ENCODE measurements around the gene TARS1.

The TARS1 gene

GRCh38 chr5:33472805-33473409, 32.1 kb downstream of the TARS1 start:
- Histone ChIP-seq H3K27me3 (ENCODE audit: insufficient read depth, low read depth) (no peaks in the 10 kb centered on the region), H3K79me2 (ENCODE audit: insufficient read depth, low read depth) (no peaks in the 10 kb centered on the region), H2AFZ (ENCODE audit: low read depth) (no peak overlapping the region), H3K27ac (no peak overlapping the region), H3K4me2 (no peak overlapping the region), H3K4me3 (IDR thresholded peaks at IDR 0.05; ENCODE audit: insufficient read depth, low read depth, low read length) (no peak overlapping the region), H3K9ac (no peak overlapping the region), H4K20me1 (ENCODE audit: insufficient read depth) (no peaks in the 10 kb centered on the region), H3K4me1 (ENCODE audit: low read depth, poor library complexity, severe bottlenecking) (no peaks in the 10 kb centered on the region), H3K36me3 (ENCODE audit: insufficient read depth) (no peaks in the 10 kb centered on the region)
- TF ChIP-seq CTCF (conservative IDR thresholded peaks at IDR 0.05; ENCODE audit: low read depth, low read length): no peak

- Histone ChIP-seq H3K27ac (no peak overlapping the region), H3K79me2 (ENCODE audit: insufficient read depth, low read depth) (no peaks in the 10 kb centered on the region), H3K4me3 (IDR thresholded peaks at IDR 0.05; ENCODE audit: insufficient read depth, low read depth, low read length) (no peak overlapping the region), H3K4me1 (ENCODE audit: low read depth, poor library complexity, severe bottlenecking) (no peaks in the 10 kb centered on the region), H3K36me3 (ENCODE audit: insufficient read depth) (no peaks in the 10 kb centered on the region), H3K4me2 (no peak overlapping the region), H4K20me1 (ENCODE audit: insufficient read depth) (no peaks in the 10 kb centered on the region), H2AFZ (ENCODE audit: low read depth) (no peak overlapping the region), H3K9ac (no peak overlapping the region), H3K27me3 (ENCODE audit: insufficient read depth, low read depth) (no peaks in the 10 kb centered on the region)
- no peak for TF ChIP-seq CTCF (conservative IDR thresholded peaks at IDR 0.05; ENCODE audit: low read depth, low read length)
Observed at GRCh38 chr5:33474004-33474403, 33.2 kb downstream of the TARS1 start.

- H3K4me2 ChIP-seq: no peak overlapping the region
- no peak overlapping the region for H3K4me3 ChIP-seq (IDR thresholded peaks at IDR 0.05; ENCODE audit: insufficient read depth, low read depth, low read length)
- no peak overlapping the region for H3K9ac ChIP-seq
- H3K79me2 ChIP-seq (ENCODE audit: insufficient read depth, low read depth): no peaks in the 10 kb centered on the region
- H3K27me3 ChIP-seq (ENCODE audit: insufficient read depth, low read depth): no peaks in the 10 kb centered on the region
- TF ChIP-seq CTCF (conservative IDR thresholded peaks at IDR 0.05; ENCODE audit: low read depth, low read length): no peak
- no peaks in the 10 kb centered on the region for H4K20me1 ChIP-seq (ENCODE audit: insufficient read depth)
- H3K36me3 ChIP-seq (ENCODE audit: insufficient read depth): no peaks in the 10 kb centered on the region
- no peaks in the 10 kb centered on the region for H3K4me1 ChIP-seq (ENCODE audit: low read depth, poor library complexity, severe bottlenecking)
- H2AFZ ChIP-seq (ENCODE audit: low read depth): no peak overlapping the region
- no peak overlapping the region for H3K27ac ChIP-seq
Observed at GRCh38 chr5:33474931-33475499, 34.2 kb downstream of the TARS1 start.

- no peak overlapping the region for H3K9ac ChIP-seq
- H3K4me3 ChIP-seq (IDR thresholded peaks at IDR 0.05; ENCODE audit: insufficient read depth, low read depth, low read length): no peak overlapping the region
- no peaks in the 10 kb centered on the region for H3K36me3 ChIP-seq (ENCODE audit: insufficient read depth)
- no peak overlapping the region for H3K27ac ChIP-seq
- no peaks in the 10 kb centered on the region for H3K4me1 ChIP-seq (ENCODE audit: low read depth, poor library complexity, severe bottlenecking)
- no peaks in the 10 kb centered on the region for H3K27me3 ChIP-seq (ENCODE audit: insufficient read depth, low read depth)
- no peaks in the 10 kb centered on the region for H4K20me1 ChIP-seq (ENCODE audit: insufficient read depth)
- H3K79me2 ChIP-seq (ENCODE audit: insufficient read depth, low read depth): no peaks in the 10 kb centered on the region
- H3K4me2 ChIP-seq: no peak overlapping the region
- H2AFZ ChIP-seq (ENCODE audit: low read depth): no peak overlapping the region
- no peak for TF ChIP-seq CTCF (conservative IDR thresholded peaks at IDR 0.05; ENCODE audit: low read depth, low read length)
Observed at GRCh38 chr5:33475706-33476105, 34.9 kb downstream of the TARS1 start.

All from KMS-11 (cell line).